Posterior vena cava (tissue), 2 donors: ENCODE results near the gene NTM. TPM values are rescaled to one million over a fixed set of nuclear protein-coding genes. Genes with fewer than 3 reads are reported as not detected.
"Not testable (repeated sequence)": the region's sequence is repeated elsewhere in the genome, so short reads cannot be mapped to it uniquely, and the experiment has no call there.

ENCODE experiments used
- DNase-seq: peaks from one replicate; pipeline ENCODE4 v3.0.0-alpha.2; 2020; ENCODE audit warnings: low spot score
- intact Hi-C, 2 donors: fragments of 100-400 bp; cut with DNase I; formaldehyde crosslinking; loops; one replicate each; pipeline versions ENCODE4 v1.14.1 to v1.14.2; 2022 to 2023
- total RNA-seq, 2 donors: library from RNA; stranded (reverse); fragmentation: NEBNext Ultra II Directional; extraction: Animal tissue kit (Norgen Biotek cat#: 25700); gene quantifications; one replicate each; pipeline ENCODE4 v1.2.1, GENCODE V29; 2021
- donor health status: DM: yes; HTN: yes; CAD: no.
- donor health status: DM: yes; HTN: yes; CAD: no.

NTM gene
- total RNA-seq, 2 donors from 2014 or later: 8.2 to 16.1 TPM

- no peak for DNase-seq
- intact Hi-C loops: no loop called here
Measured at GRCh38 chr11:131894615-131895544, 524.5 kb downstream of the NTM start.

- no peak for DNase-seq
- intact Hi-C loops: no loop called here
Measured at GRCh38 chr11:131895865-131896264, 525.5 kb downstream of the NTM start.

- no peak for DNase-seq
- intact Hi-C loops: no loop called here
Measured at GRCh38 chr11:131896978-131897615, 526.7 kb downstream of the NTM start.

- intact Hi-C loops: no loop called here
- no peak for DNase-seq
Measured at GRCh38 chr11:131897956-131898355, 527.5 kb downstream of the NTM start.

GRCh38 chr11:131898949-131899348 is 528.5 kb downstream of the NTM start:
- intact Hi-C loops: no loop called here

GRCh38 chr11:131899950-131900580 is 529.6 kb downstream of the NTM start:
- no peak for DNase-seq
- intact Hi-C loops: loop anchor here in 1 of 2 donors (5.0 kb wide), 2 partner anchors 222 to 1692 kb away; no protein-coding TSS in a partner anchor

More at GRCh38 chr11:131898949-131899348, 528.5 kb downstream of the NTM start:
- DNase-seq: no peak

GRCh38 chr11:131902421-131902820 is 532.0 kb downstream of the NTM start:
- no peak for DNase-seq
- intact Hi-C loops: loop anchor here in 1 of 2 donors (5.0 kb wide), 2 partner anchors 220 to 1690 kb away; no protein-coding TSS in a partner anchor

GRCh38 chr11:131903074-131903473 is 532.7 kb downstream of the NTM start:
- intact Hi-C loops: loop anchor here in 1 of 2 donors (5.0 kb wide), 2 partner anchors 219 to 1689 kb away; no protein-coding TSS in a partner anchor

GRCh38 chr11:131904756-131905155 is 534.3 kb downstream of the NTM start:
- intact Hi-C loops: loop anchor here in 1 of 2 donors (5.0 kb wide), 3 partner anchors 37 to 1688 kb away; no protein-coding TSS in a partner anchor
- DNase-seq: no peak

More at GRCh38 chr11:131903074-131903473, 532.7 kb downstream of the NTM start:
- no peak for DNase-seq

- DNase-seq: no peak
- intact Hi-C loops: loop anchor here in 1 of 2 donors (5.0 kb wide), 1 partner anchor 40 kb away; no protein-coding TSS in a partner anchor
Measured at GRCh38 chr11:131906963-131907362, 536.5 kb downstream of the NTM start.

GRCh38 chr11:131907371-131907770 is 537.0 kb downstream of the NTM start:
- no peak for DNase-seq
- intact Hi-C loops: loop anchor here in 1 of 2 donors (5.0 kb wide), 1 partner anchor 40 kb away; no protein-coding TSS in a partner anchor

- DNase-seq: no peak
- intact Hi-C loops: loop anchor here in 1 of 2 donors (5.0 kb wide), 1 partner anchor 41 kb away; no protein-coding TSS in a partner anchor
Measured at GRCh38 chr11:131908316-131908715, 537.9 kb downstream of the NTM start.

- intact Hi-C loops: loop anchor here (2.0 to 5.0 kb wide), 2 partner anchors 35 to 42 kb away; no protein-coding TSS in a partner anchor
- no peak for DNase-seq
Measured at GRCh38 chr11:131909426-131910177, 539.2 kb downstream of the NTM start.

- intact Hi-C loops: loop anchor here in 1 of 2 donors (2.0 kb wide), 1 partner anchor 35 kb away; no protein-coding TSS in a partner anchor
- no peak for DNase-seq
Measured at GRCh38 chr11:131910178-131910522, 539.7 kb downstream of the NTM start.

GRCh38 chr11:131910523-131911387 is 540.3 kb downstream of the NTM start:
- intact Hi-C loops: loop anchor here in 1 of 2 donors (2.0 kb wide), 1 partner anchor 36 kb away; no protein-coding TSS in a partner anchor

GRCh38 chr11:131911388-131912032 is 541.1 kb downstream of the NTM start:
- intact Hi-C loops: loop anchor here in 1 of 2 donors (2.0 kb wide), 1 partner anchor 37 kb away; no protein-coding TSS in a partner anchor

More at GRCh38 chr11:131910523-131911387, 540.3 kb downstream of the NTM start:
- no peak for DNase-seq

GRCh38 chr11:131912134-131912533 is 541.7 kb downstream of the NTM start:
- DNase-seq: no peak
- intact Hi-C loops: no loop called here

More at GRCh38 chr11:131911388-131912032, 541.1 kb downstream of the NTM start:
- DNase-seq: not testable (repeated sequence)
